T-helper 2 cell treated with Interferon-gamma antibody and Interleukin-4, amounts not matched to agents 5 μg/mL and 100 μg/mL, for 36 hours (primary cell): ENCODE measurements around the gene OR10X1.

Source experiments
- DNase-seq: peaks from one replicate; pipeline ENCODE4 v3.0.0; 2021; ENCODE audit warnings: low spot score
- H3K27ac Mint-ChIP-seq: one replicate; pipeline ENCODE4 v1.8.0; 2021; ENCODE audit warnings: mild to moderate bottlenecking, mixed read lengths
- H3K27me3 Mint-ChIP-seq: one replicate; pipeline ENCODE4 v1.8.0; 2021; ENCODE audit warnings: low read depth, mixed read lengths
- H3K36me3 Mint-ChIP-seq: one replicate; pipeline ENCODE4 v1.8.0; 2021; ENCODE audit warnings: low read depth, mixed read lengths
- H3K4me1 Mint-ChIP-seq: one replicate; pipeline ENCODE4 v1.8.0; 2021; ENCODE audit warnings: low read depth, mixed read lengths
- H3K4me3 Mint-ChIP-seq: one replicate; pipeline ENCODE4 v1.8.0; 2022; ENCODE audit warnings: mild to moderate bottlenecking, moderate library complexity, mixed read lengths
- H3K9me3 Mint-ChIP-seq: one replicate; pipeline ENCODE4 v1.8.0; 2021; ENCODE audit warnings: mixed read lengths

OR10X1 gene

DNA sequence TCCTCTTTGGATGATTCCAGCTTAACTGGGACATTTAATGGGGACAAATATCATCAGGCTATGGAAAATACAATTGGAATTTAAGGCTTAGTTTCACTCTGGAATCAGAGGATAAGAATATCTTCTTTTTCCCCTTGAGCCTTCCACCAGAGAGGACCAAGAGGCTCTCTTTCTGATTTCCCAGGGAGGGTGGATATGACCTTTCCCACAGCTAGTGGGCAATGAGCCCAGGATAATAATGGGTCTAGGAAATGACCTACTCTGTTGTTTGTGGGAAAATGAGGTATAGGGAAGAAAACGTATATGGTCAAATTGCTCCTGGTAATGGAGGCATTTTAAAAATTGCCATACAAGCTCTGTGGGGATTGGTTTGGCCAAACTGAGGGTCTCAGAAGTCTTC, 27.4 kb downstream of the OR10X1 start:
- Mint-ChIP-seq H3K4me1 (no peaks in the 10 kb centered on the region), H3K27ac (no peak overlapping the region), H3K4me3 (no peak overlapping the region), H3K9me3 (no peaks in the 10 kb centered on the region), H3K27me3 (peaks cover 8% of the 10 kb centered on the region), H3K36me3 (no peaks in the 10 kb centered on the region)
- no peak for DNase-seq

DNA sequence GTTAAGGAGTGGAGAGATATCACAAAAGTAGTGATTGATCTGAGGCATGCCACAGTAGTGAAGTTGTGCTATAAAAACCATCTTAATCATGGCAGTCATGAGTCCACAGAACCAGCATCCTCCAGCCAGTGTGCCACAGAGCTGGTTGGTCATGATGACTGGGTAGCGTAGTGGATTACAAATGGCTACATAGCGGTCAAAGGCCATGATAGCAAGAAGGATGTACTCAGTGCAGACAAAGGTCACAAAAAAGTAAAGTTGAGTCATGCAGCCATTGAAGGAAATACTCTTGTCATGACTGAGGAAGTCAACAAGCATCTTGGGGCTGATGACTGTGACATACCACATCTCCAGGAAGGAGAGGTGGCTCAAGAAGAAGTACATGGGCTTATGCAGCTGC, 32.2 kb downstream of the OR10X1 start:
- Mint-ChIP-seq H3K4me1 (no peaks in the 10 kb centered on the region), H3K36me3 (no peaks in the 10 kb centered on the region), H3K27me3 (peaks cover 8% of the 10 kb centered on the region)

DNA sequence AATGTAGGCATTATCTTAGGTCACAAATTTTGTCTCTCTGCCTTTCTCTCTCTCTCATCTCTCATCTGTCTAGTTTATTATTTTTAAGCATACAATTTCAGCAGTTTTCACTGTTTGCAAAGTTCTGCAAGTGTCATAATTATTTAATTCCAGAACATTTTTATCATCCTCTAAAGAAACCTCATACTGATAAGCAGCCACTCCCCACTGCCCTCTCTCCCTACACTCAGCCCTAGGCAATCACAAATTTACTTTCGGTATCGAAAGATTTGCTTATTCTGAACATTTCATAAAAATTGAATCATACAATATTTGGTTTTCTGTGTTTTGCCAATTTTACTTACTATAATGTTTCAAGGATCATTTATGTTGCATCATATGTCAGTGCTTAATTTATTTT, 42.1 kb downstream of the OR10X1 start:
- Mint-ChIP-seq H3K4me1 (no peaks in the 10 kb centered on the region), H3K27me3 (peaks cover 3% of the 10 kb centered on the region), H3K9me3 (no peaks in the 10 kb centered on the region), H3K27ac (no peak overlapping the region), H3K36me3 (no peaks in the 10 kb centered on the region), H3K4me3 (no peak overlapping the region)
- DNase-seq, result no peak

More for the DNA sequence above, 32.2 kb downstream of the OR10X1 start:
- Mint-ChIP-seq H3K4me3 (no peak overlapping the region), H3K9me3 (no peaks in the 10 kb centered on the region), H3K27ac (no peak overlapping the region)
- DNase-seq, result no peak

DNA sequence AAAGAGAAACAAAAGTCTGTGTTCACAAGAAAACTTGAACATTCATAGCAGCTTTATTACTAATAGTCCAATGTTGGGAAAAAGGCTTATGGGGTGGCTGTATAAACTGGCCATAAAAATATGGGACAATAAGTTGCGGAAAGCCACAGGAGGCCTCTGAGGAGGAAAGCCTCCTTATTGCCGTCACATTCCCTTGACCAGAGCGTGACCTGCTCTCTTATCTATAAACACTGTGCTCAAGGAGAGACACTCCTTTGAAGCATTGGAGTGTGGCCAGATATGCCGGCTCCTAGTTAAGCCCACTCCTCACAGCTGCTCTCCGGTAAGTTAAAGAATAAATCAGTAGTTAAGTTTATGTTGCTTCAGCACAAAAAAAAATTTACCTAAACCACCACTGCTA, 45.2 kb downstream of the OR10X1 start:
- Mint-ChIP-seq H3K9me3 (no peaks in the 10 kb centered on the region), H3K27me3 (peaks cover 4% of the 10 kb centered on the region), H3K4me1 (no peaks in the 10 kb centered on the region), H3K4me3 (no peak overlapping the region), H3K27ac (no peak overlapping the region), H3K36me3 (no peaks in the 10 kb centered on the region)
- DNase-seq, result no peak
